ENCODE results near the gene USP11. TPM values are rescaled to one million over a fixed set of nuclear protein-coding genes. Genes with fewer than 3 reads are reported as not detected.

USP11 gene
- total RNA-seq: 60.1 and 67.2 TPM in 2 replicates

DNA sequence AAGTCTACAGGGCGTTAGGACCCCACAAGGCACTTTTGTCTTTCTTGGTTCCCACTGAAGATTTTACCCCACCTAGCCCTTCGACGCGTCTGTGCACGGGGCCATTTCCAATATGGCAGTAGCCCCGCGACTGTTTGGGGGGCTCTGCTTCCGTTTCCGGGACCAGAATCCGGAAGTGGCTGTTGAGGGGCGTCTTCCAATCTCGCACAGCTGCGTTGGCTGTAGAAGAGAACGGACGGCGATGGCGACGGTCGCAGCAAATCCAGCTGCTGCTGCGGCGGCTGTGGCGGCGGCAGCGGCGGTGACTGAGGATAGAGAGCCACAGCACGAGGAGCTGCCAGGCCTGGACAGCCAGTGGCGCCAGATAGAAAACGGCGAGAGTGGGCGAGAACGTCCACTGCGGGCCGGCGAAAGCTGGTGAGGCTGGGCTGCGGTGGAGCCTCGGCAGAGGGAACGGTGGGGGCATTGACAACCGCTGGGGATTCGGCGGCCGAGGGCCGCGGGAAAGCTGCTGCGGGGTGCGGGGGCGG is at the start of gene USP11:
Gene USP11, plus strand, starts transcription at position 207 of the 530 bp plus-strand sequence. Its CDS starts 35 bp downstream, at position 242.

DNA sequence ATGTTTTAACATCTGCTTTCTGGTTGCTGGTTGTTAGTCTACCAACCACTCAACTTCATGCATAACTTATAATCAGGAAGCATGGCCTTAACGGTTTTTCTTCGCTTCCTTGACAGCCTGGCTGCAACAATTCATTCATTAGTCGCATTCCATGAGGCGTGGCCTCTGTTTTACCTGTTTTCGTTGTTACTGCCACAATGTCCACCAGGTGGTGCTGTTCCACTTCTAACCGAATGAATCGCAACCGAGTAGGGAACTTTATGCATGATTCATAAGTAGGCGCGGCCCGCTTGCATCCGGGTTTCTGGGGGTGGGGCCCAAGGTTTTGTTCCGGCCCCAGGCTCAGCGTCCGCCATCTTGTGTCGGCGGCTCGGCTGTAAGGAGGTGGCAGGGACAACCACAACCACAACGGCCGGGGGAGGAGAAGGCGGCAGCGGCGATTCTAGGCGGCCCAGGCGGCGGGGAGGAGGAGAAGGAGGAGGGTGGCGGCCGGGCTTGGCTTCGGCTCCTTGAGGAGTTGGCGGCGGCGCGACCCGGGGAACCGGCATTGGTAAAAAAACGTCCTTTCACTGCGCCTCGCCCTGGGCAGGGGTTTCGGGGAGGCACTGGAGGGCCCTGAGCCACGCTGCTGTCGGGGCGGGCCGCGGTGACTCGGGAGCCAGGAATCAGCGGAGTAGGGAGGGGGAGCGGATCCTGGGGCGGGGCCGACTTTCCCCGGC is 39.2 kb upstream of the USP11 start, which contains the start of gene UBA1:
Gene UBA1, plus strand, starts transcription at position 355 of the 719 bp plus-strand sequence. CDS start 4,974 bp downstream, outside the sequence.

DNA sequence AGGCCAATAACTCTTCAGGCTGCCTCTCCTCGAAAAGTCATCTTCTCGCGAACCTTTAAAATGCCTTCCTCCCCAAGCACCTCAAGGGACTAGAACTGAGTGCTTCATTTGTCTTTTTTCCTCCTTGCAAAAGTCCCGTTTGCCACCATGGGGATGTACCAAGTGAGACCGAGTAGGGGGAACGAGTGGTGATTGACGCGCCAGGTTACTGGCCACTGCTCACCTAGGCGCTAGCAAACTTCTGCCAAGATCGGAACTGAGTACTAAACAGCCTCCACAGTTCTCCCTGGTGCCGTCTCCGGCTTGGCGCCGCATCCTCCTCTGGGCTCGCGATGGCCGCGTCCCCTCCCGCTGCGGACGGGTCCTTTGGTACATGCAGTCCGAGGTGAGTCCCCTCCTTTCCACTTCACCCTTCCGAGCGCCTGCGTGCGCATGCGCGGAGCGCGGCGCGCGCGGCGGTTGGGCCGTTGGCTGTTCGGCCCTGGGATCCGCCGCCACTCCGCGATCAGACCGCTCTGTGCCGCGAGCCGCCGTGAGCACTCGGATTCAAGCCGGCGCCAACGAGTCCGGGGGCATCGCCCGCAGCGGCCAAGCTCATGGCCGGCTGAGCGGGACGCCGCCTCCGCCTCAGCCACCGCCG is 14.4 kb upstream of the USP11 start, which contains the start of gene CDK16:
Gene CDK16, plus strand, starts transcription at position 402 of the 640 bp plus-strand sequence. CDS start 4,877 bp downstream, outside the sequence.

Other genes with a start within 250 kb of the USP11 start
- gene RGN, start 154.6 kb upstream of the USP11 start, total RNA-seq: 4.5 and 4.7 TPM in 2 replicates
- 46.9 and 48.3 TPM in 2 replicates for gene NDUFB11, start 88.3 kb upstream of the USP11 start, total RNA-seq
- gene RBM10, start 87.8 kb upstream of the USP11 start, total RNA-seq: 44.9 and 47.8 TPM in 2 replicates
- gene UBA1, start 39.2 kb upstream of the USP11 start, total RNA-seq: 154 and 184 TPM in 2 replicates
- 95.9 and 96.1 TPM in 2 replicates for gene CDK16, start 14.3 kb upstream of the USP11 start, total RNA-seq
- 0.03 and 0.26 TPM in 2 replicates for gene ZNF157, start 137.6 kb downstream of the USP11 start, total RNA-seq